Measurements from ENCODE around the gene CCND1.

GRCh38 chr11:69649576-69649900 lies 8.6 kb downstream of the CCND1 start:
- TF ChIP-seq CTCF (IDR thresholded peaks at IDR 0.05) (no peak), POLR2A (IDR thresholded peaks at IDR 0.05) (no peak), POLR2AphosphoS5 (IDR thresholded peaks at IDR 0.05; ENCODE audit: insufficient read depth in 1 of 2, low read depth in 1 of 2) (no peak)

Data from vagina (tissue), 2 donors.